ENCODE measurements around the gene PTPRC.

The PTPRC gene

GRCh38 chr1:198637916-198638437 lies 863 bp upstream of the PTPRC start:
- Histone ChIP-seq H3K9me3 (no peaks in the 10 kb centered on the region), H3K27me3 (no peaks in the 10 kb centered on the region), H3K4me3 (ENCODE audit: low read depth, low read length) (no peak overlapping the region), H3K36me3 (no peaks in the 10 kb centered on the region), H3K4me1 (peaks cover 9% of the 10 kb centered on the region)
- TF ChIP-seq CTCF (IDR thresholded peaks at IDR 0.05; ENCODE audit: low read depth, low read length): no peak
- no peak for DNase-seq

GRCh38 chr1:198638441-198638840 lies 399 bp upstream of the PTPRC start:
- peaks cover 11% of the 10 kb centered on the region for H3K4me1 ChIP-seq
- H3K9me3 ChIP-seq: no peaks in the 10 kb centered on the region
- no peaks in the 10 kb centered on the region for H3K27me3 ChIP-seq
- no peak for DNase-seq
- TF ChIP-seq CTCF (IDR thresholded peaks at IDR 0.05; ENCODE audit: low read depth, low read length): no peak
- H3K36me3 ChIP-seq: no peaks in the 10 kb centered on the region
- no peak overlapping the region for H3K4me3 ChIP-seq (ENCODE audit: low read depth, low read length)

GRCh38 chr1:198639671-198640143 lies 867 bp downstream of the PTPRC start:
- Histone ChIP-seq H3K4me3 (ENCODE audit: low read depth, low read length) (no peak overlapping the region), H3K36me3 (no peaks in the 10 kb centered on the region), H3K27me3 (no peaks in the 10 kb centered on the region), H3K4me1 (peaks cover 11% of the 10 kb centered on the region), H3K9me3 (no peaks in the 10 kb centered on the region)
- TF ChIP-seq CTCF (IDR thresholded peaks at IDR 0.05; ENCODE audit: low read depth, low read length): no peak
- DNase-seq: no peak

GRCh38 chr1:198640174-198640573 lies 1.3 kb downstream of the PTPRC start:
- Histone ChIP-seq H3K9me3 (no peaks in the 10 kb centered on the region), H3K4me3 (ENCODE audit: low read depth, low read length) (no peak overlapping the region)

GRCh38 chr1:198641501-198641900 lies 2.7 kb downstream of the PTPRC start:
- Histone ChIP-seq H3K9me3 (no peaks in the 10 kb centered on the region), H3K27me3 (no peaks in the 10 kb centered on the region), H3K4me1 (peaks cover 11% of the 10 kb centered on the region), H3K4me3 (ENCODE audit: low read depth, low read length) (no peak overlapping the region), H3K36me3 (no peaks in the 10 kb centered on the region)
- TF ChIP-seq CTCF (IDR thresholded peaks at IDR 0.05; ENCODE audit: low read depth, low read length): no peak
- DNase-seq: no peak

More at GRCh38 chr1:198640174-198640573, 1.3 kb downstream of the PTPRC start:
- Histone ChIP-seq H3K27me3 (no peaks in the 10 kb centered on the region), H3K36me3 (no peaks in the 10 kb centered on the region), H3K4me1 (peaks cover 11% of the 10 kb centered on the region)
- DNase-seq: no peak
- no peak for TF ChIP-seq CTCF (IDR thresholded peaks at IDR 0.05; ENCODE audit: low read depth, low read length)

GRCh38 chr1:198641966-198642668 lies 3.3 kb downstream of the PTPRC start:
- TF ChIP-seq CTCF (IDR thresholded peaks at IDR 0.05; ENCODE audit: low read depth, low read length): no peak
- H3K36me3 ChIP-seq: no peaks in the 10 kb centered on the region
- no peak for DNase-seq
- H3K27me3 ChIP-seq: no peaks in the 10 kb centered on the region
- H3K9me3 ChIP-seq: no peaks in the 10 kb centered on the region
- H3K4me3 ChIP-seq (ENCODE audit: low read depth, low read length): no peak overlapping the region
- H3K4me1 ChIP-seq: peaks cover 11% of the 10 kb centered on the region
